DOHH2 (cell line): ENCODE measurements around the gene TUBGCP4.
"Not testable (repeated sequence)": the region's sequence is repeated elsewhere in the genome, so short reads cannot be mapped to it uniquely, and the experiment has no call there.

Experiments used
- H3F3A ChIP-seq: fragments of 200-600 bp; sonication (generic), shearing (Covaris generic); 2 replicates; pipeline ENCODE4 v1.6.0; 2016; ENCODE audit warnings: antibody characterized with exemption, mild to moderate bottlenecking; ENCODE audit not compliant: control insufficient read depth, insufficient read depth
- H3K27ac ChIP-seq: fragments of 200-600 bp; sonication (generic); 2 replicates; pipeline ENCODE4 v1.5.1; 2014; ENCODE audit warnings: low read depth, mild to moderate bottlenecking, low read length, moderate library complexity
- H3K27me3 ChIP-seq: fragments of 200-600 bp; sonication (generic); 2 replicates; pipeline ENCODE4 v1.6.1; 2014; ENCODE audit warnings: mild to moderate bottlenecking, low read length, mixed read lengths; ENCODE audit not compliant: control insufficient read depth
- H3K36me3 ChIP-seq: fragments of 200-600 bp; sonication (generic); 2 replicates; pipeline ENCODE4 v1.6.1; 2014; ENCODE audit warnings: mild to moderate bottlenecking, low read length, moderate library complexity, mixed read lengths; ENCODE audit not compliant: control insufficient read depth
- H3K4me1 ChIP-seq: fragments of 200-600 bp; sonication (generic); 2 replicates; pipeline ENCODE4 v1.6.1; 2014; ENCODE audit warnings: mild to moderate bottlenecking, low read length, mixed read lengths; ENCODE audit not compliant: control insufficient read depth
- H3K4me2 ChIP-seq: fragments of 200-600 bp; sonication (generic); 2 replicates; pipeline ENCODE4 v1.6.0; 2014; ENCODE audit warnings: mild to moderate bottlenecking, low read length, moderate library complexity
- H3K4me3 ChIP-seq: fragments of 200-600 bp; sonication (generic); 2 replicates; pipeline ENCODE4 v1.5.1; 2014; ENCODE audit warnings: mild to moderate bottlenecking, low read length, mixed read lengths
- H3K79me2 ChIP-seq: fragments of 200-600 bp; sonication (generic); 2 replicates; pipeline ENCODE4 v1.6.1; 2014; ENCODE audit warnings: mild to moderate bottlenecking, low read length, mixed read lengths; ENCODE audit not compliant: control insufficient read depth
- H3K9me2 ChIP-seq: fragments of 200-600 bp; sonication (generic); replicated peaks from 2 replicates; pipeline ENCODE4 v1.6.1; 2014; ENCODE audit warnings: mild to moderate bottlenecking, low read length, mixed read lengths; ENCODE audit not compliant: control insufficient read depth
- H3K9me3 ChIP-seq: fragments of 200-600 bp; sonication (generic); 2 replicates; pipeline ENCODE4 v1.6.1; 2014; ENCODE audit warnings: antibody characterized with exemption, low read length, mixed read lengths; ENCODE audit not compliant: control insufficient read depth, insufficient read depth
- H4K20me1 ChIP-seq: fragments of 200-600 bp; sonication (generic); 2 replicates; pipeline ENCODE4 v1.6.0; 2014; ENCODE audit warnings: low read depth, mild to moderate bottlenecking, antibody characterized with exemption, low read length, moderate library complexity; ENCODE audit not compliant: control insufficient read depth, insufficient read depth
- EZH2phosphoT487 ChIP-seq: fragments of 200-600 bp; sonication (generic); IDR thresholded peaks from 2 replicates; pipeline ENCODE4 v1.6.1; 2017; ENCODE audit warnings: borderline replicate concordance, mild to moderate bottlenecking, antibody characterized with exemption, low read length, moderate library complexity, mixed read lengths
- TF ChIP-seq, protein P1 (sequence below): fragments of 200-600 bp; sonication (generic); IDR thresholded peaks from one replicate; pipeline ENCODE4 v1.5.1; 2014; ENCODE audit warnings: antibody characterized with exemption, mild to moderate bottlenecking, low read depth, low read length; ENCODE audit not compliant: poor library complexity, severe bottlenecking

Gene TUBGCP4

DNA sequence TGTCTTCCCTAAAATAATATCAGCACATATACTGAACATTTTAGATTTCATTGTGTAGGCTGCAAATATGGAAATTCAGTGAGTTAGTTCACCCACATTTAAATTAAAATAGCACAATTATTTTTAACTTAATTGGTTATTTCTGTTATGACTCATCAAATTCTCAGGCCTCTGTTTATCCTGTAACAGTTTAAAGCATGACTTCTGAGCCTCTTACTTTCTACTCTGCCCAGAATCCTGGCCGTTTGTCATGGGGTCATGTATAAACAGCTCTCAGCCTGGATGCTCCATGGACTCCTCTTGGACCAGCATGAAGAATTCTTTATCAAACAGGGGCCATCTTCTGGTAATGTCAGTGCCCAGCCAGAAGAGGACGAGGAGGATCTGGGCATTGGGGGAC lies 12.2 kb downstream of the TUBGCP4 start:
- H3K4me2 ChIP-seq: no peak overlapping the region
- no peak overlapping the region for H3K4me3 ChIP-seq
- H3K27ac ChIP-seq: no peak overlapping the region
- no peaks in the 10 kb centered on the region for H4K20me1 ChIP-seq
- peaks cover 80% of the 10 kb centered on the region for H3K36me3 ChIP-seq
- no peaks in the 10 kb centered on the region for H3K4me1 ChIP-seq
- H3F3A ChIP-seq: no peaks in the 10 kb centered on the region
- H3K27me3 ChIP-seq: no peaks in the 10 kb centered on the region
- no peaks in the 10 kb centered on the region for H3K9me3 ChIP-seq
- TF ChIP-seq, protein P1, sequence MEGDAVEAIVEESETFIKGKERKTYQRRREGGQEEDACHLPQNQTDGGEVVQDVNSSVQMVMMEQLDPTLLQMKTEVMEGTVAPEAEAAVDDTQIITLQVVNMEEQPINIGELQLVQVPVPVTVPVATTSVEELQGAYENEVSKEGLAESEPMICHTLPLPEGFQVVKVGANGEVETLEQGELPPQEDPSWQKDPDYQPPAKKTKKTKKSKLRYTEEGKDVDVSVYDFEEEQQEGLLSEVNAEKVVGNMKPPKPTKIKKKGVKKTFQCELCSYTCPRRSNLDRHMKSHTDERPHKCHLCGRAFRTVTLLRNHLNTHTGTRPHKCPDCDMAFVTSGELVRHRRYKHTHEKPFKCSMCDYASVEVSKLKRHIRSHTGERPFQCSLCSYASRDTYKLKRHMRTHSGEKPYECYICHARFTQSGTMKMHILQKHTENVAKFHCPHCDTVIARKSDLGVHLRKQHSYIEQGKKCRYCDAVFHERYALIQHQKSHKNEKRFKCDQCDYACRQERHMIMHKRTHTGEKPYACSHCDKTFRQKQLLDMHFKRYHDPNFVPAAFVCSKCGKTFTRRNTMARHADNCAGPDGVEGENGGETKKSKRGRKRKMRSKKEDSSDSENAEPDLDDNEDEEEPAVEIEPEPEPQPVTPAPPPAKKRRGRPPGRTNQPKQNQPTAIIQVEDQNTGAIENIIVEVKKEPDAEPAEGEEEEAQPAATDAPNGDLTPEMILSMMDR: no peak
- no peak for TF ChIP-seq EZH2phosphoT487
- H3K9me2 ChIP-seq: no peaks in the 10 kb centered on the region
- 0 out of 2 replicates have a peak, but pooled peaks cover 4% of the 10 kb centered on the region for H3K79me2 ChIP-seq

GRCh38 chr15:43390723-43391122 lies 19.8 kb downstream of the TUBGCP4 start:
- H3K9me3 ChIP-seq: no peaks in the 10 kb centered on the region
- H3F3A ChIP-seq: 0 out of 2 replicates have a peak, but pooled peaks cover 3% of the 10 kb centered on the region
- H3K27me3 ChIP-seq: no peaks in the 10 kb centered on the region
- no peaks in the 10 kb centered on the region for H3K4me1 ChIP-seq
- TF ChIP-seq EZH2phosphoT487: no peak
- H3K9me2 ChIP-seq: no peaks in the 10 kb centered on the region
- no peak overlapping the region for H3K4me2 ChIP-seq
- no peak overlapping the region for H3K27ac ChIP-seq
- H4K20me1 ChIP-seq: no peaks in the 10 kb centered on the region
- H3K4me3 ChIP-seq: no peak overlapping the region
- no peaks in the 10 kb centered on the region for H3K79me2 ChIP-seq
- peaks cover 55% of the 10 kb centered on the region for H3K36me3 ChIP-seq

DNA sequence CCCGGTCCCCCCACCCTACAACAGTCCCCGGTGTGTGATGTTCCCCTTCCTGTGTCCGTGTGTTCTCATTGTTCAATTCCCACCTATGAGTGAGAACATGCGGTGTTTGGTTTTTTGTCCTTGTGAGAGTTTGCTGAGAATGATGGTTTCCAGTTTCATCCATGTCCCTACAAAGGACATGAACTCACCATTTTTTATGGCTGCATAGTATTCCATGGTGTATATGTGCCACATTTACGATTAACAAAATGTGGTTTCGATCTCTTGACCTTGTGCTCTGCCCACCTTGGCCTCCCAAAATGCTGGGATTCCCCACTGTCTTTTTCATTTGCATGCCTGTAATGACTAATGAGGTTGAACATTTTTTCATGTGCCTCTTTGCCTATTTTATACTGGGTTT lies 22.7 kb downstream of the TUBGCP4 start:
- not testable (repeated sequence) for H3K4me2 ChIP-seq, H3K79me2 ChIP-seq, H3K27me3 ChIP-seq, H3F3A ChIP-seq, H4K20me1 ChIP-seq, H3K27ac ChIP-seq, H3K4me1 ChIP-seq, H3K9me3 ChIP-seq, H3K9me2 ChIP-seq, H3K4me3 ChIP-seq
- H3K36me3 ChIP-seq: peaks cover 66% of the 10 kb centered on the region

- no peak for TF ChIP-seq EZH2phosphoT487
- TF ChIP-seq, protein P1: no peak
- Histone ChIP-seq H3K4me2 (no peak overlapping the region), H4K20me1 (no peaks in the 10 kb centered on the region), H3K9me2 (no peaks in the 10 kb centered on the region), H3K4me1 (no peaks in the 10 kb centered on the region), H3K36me3 (peaks cover 88% of the 10 kb centered on the region), H3K79me2 (no peaks in the 10 kb centered on the region), H3K4me3 (no peak overlapping the region), H3K27me3 (no peaks in the 10 kb centered on the region), H3K9me3 (no peaks in the 10 kb centered on the region), H3K27ac (no peak overlapping the region), H3F3A (no peaks in the 10 kb centered on the region)
Measured at GRCh38 chr15:43402255-43402654, 31.4 kb downstream of the TUBGCP4 start.
